Measurements from ENCODE around the gene ONECUT3.

Gene ONECUT3

GRCh38 chr19:1817553-1818179 is 64.4 kb downstream of the ONECUT3 start:
- DNase-seq, result no peak

DNA sequence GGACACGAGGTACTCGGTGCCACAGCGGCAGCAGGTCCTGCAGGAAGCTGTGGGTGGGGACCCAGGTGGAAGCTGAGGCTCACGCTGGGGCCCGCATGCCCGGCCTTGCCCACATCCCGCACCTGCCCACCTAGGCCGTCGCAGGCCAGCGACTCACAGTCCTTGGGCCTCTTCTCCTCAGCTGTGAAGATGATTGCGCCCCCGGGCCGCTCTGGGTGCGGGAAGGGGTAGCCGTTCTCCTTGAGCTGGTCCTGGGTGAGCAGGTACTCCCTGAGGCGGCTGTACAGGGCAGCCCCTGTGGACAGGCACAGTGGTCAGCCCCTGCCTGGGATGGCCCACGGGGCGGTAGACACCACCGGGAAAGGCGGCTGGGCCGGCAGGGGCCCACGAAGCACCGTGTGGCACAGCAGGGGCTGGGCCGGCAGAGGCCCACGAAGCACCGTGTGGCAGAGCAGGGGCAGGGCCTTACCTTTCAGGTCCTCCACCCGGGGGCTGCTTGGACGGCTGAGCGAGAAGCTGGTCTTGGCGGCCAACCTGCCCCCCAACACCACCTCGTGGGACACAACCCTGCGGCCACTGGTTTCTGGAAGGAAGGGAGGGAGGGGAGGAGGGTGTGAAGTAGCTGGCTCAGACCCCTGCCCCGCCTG is 65.4 kb downstream of the ONECUT3 start:
- no peak for DNase-seq

DNA sequence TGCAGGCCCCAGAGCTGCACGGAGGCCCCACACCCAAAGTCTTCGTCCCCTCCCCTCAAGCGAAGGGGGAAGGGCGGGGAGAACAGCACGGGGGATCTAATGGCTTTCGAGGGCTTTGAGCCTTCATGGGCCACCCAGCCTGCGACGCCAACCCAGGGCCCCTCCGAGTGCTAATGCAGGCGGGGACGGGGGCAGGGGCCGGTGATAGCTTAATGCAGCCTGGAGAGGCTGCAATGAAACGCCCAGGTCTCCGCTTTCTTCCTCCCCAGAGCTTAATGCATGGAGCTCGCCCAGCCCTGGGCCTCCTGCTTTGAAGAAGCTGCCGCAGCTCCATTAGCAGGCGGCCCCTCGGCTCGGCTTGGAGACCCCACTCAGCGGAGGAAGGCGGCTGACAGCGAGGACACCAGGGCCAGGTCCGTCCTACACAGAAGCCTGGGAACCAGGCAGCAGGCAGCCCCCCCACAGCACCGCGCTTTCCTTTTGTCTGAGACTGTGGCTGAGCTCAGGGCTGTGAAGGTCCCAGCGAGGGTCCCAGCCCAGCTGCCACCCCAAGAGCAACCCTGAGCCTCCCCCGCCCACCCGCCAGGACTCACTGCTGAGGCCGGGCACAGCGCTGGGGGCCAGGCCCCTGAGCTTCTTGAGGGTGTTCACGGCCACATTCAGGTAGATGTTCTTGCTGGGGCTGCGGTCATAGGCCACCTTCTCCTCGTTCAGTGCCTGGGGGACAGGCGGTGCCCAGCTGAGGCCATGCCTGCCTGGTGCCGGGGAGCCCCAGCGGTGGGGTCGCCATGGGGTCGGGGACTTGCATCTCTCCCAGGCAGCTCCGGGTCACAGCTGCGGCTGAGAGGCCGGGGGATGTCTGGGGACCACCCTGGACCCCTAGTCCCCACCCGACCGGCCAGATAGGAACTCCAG is 66.3 kb downstream of the ONECUT3 start:
- no peak for DNase-seq

GRCh38 chr19:1822210-1822609 is 68.9 kb downstream of the ONECUT3 start:
- DNase-seq, result no peak

- DNase-seq, result no peak
Observed at GRCh38 chr19:1823020-1823419, 69.7 kb downstream of the ONECUT3 start.

DNA sequence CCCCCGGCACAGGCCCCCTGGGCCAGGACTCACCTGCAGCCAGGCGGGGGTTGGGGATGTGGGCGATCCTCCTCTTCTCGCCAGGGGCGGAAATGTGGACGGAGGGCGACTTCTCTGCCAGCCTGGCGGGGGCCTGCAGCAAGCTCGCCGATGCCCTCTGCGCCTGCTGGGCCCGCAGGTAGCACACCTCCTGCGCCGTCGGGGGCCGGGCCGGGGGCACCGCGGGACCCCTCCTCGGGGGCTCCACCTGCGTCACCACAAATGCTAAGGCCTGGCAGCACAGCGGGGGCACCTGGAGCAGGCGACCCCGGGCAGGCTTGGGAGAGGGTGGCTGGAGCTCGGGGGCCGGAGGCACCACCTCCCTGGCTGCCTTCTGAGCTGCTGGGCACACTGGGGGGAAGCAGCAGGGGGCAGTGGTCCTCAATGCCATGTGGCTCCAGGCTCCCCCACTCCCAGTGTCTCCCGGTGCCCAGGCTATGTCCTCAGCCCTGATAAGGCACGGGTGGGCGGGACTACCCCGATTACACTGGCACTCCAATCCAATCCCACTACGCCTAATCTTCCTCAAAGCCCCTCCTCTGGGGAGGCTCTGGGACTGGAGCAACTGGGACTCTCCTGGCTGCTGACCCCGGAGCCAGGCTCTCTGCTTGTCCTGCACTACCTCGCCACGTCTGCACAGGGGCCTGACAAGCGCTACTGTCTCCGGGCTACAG is 70.4 kb downstream of the ONECUT3 start:
- DNase-seq, result no peak

- DNase-seq, result no peak
Observed at GRCh38 chr19:1824252-1824622, 70.9 kb downstream of the ONECUT3 start.

DNA sequence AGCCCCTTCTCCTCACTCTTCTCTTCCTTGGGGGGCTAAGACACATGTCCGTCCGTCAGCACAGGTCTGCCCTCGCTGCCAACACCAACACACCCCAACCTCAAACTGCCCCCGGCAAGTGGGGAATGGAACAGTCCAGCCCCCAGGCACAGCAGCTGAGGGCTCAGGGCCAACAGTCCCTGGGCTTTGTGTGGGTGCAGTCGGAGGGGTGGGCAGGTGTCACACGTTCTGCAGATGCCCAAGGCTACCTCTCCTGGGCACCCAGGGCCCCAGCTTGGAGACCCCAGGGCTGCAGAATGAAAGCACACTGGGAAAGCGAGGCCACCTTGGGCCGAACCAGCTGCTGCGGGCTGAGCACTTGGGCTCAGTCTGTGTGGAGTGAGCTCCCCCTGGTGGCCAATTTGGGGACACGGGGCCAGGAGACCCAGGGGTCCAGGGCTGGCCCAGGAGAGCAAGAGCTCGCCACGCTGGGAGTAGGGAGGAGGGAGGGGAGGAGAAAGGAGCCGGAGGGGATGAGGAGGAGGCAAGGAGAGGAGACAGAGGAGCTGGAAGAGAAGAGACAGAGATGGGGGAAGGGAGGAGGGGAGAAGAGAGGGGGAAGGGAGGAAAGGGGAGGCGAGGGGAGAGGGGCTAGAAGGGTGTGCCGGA is 72.7 kb downstream of the ONECUT3 start:
- DNase-seq, result peak; percentile 12

GRCh38 chr19:1826557-1827521 is 73.5 kb downstream of the ONECUT3 start:
- DNase-seq, result no peak

DNA sequence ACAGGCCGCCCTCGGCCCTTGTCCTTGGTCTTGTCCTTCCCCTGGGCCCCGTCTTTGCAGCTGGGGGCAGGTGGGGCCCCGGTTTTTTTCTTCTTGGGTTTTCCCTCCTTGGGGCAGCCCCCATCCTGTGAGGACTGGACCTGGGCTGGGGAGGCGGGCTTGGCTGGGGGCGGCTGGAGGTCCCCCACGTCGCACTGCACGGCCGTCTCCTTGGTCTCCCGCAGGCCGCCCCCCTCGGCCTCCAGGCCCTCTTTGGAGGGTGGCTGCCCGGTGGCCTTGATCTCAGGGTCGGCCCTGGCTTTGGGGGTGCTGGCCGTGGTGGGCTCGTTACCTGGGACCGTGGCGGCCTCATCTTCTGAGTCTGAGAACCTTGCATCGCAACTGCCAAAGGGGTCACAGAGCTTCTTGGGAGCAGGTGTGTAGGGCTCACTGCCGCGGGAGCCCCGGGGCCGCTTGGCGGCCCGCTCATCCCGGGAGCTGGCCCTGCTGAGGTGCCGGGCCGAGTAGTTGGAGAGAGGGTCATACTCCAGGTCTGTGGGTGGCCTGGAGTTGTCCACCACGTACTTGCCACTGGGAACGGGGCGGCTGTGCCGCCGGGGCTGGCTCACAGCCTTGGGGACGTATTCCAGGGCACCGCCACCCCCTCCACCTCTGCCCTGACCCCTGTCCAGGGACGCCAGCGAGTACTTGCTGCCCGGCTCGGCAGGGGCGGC is 74.4 kb downstream of the ONECUT3 start:
- DNase-seq, result no peak

GRCh38 chr19:1828279-1829238 is 75.3 kb downstream of the ONECUT3 start:
- DNase-seq, result no peak

GRCh38 chr19:1829958-1830357 is 76.7 kb downstream of the ONECUT3 start:
- DNase-seq, result no peak

- no peak for DNase-seq
Observed at GRCh38 chr19:1830568-1830967, 77.3 kb downstream of the ONECUT3 start.
